ENCODE data around the gene PIH1D2. TPM values are rescaled to one million over a fixed set of nuclear protein-coding genes. Genes with fewer than 3 reads are reported as not detected.

Gene PIH1D2, protein sequence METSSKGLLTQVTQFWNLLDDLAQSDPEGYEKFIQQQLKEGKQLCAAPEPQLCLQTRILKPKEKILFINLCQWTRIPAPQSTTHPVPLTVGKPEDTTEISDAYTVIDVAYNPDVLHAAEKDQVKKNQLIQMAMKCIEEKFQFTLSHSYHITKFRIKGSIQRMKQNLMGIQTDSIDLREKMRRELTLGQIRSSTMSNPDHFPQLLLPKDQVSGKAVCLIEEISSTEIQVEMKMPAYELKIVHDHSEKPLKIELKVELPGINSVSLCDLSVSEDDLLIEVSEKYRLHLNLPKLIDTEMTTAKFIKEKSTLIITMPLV
- 1 to 10 TPM; 1.8 to 4.2 (median 3.2) TPM for total RNA-seq

DNA sequence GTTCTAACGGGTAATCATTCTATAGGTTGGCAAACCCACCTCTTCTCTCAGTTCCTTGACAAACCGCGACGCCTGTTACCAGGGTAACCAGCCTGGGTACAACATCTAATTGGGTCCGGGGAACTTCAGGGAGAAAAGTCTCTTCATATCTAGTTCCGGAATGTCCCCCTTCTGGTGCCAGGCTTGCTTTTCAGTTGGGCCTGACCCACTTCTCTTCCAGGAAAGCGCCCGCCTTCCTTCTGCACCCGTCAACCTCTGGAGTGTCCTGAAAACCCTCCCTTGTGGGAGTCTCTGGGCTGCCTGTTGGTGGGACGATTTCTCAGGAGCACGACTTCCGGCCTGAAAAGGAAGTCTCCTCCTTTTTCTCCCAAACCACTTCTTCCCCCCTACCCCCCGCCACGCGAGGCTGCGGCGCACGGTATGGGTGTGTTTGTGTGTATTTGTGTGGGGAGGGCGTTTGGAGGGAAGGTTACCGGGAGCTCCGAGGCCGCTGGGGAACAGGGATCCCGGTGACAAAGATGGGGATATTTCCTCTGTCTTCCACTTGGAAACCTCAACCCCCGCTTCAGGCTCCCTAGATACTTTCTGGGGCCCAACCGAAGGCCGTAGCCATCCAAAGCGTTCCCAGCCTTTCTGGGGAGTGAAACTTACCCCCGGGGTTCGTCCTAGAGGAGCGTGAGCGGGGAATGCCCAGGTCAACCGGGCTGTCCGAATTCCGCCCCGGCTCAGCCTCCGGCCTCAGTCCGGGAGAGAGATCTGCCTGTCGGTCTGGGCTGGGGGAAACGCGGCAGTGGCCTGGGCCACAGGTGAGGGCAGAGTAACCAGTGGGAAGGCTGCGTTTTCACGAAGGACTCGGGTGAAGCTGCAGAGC, at the start of gene PIH1D2, which contains the start of gene NKAPD1:
Gene PIH1D2, minus strand, starts transcription at position 77 of the 871 bp plus-strand sequence. CDS start 843 bp downstream, outside the sequence.
Gene NKAPD1, plus strand, starts transcription at position 359 of the 871 bp plus-strand sequence. CDS start 1,276 bp downstream, outside the sequence.
- peak within 1 kb of the TSS; percentile 72 to 96 (median 84) for H3K27ac ChIP-seq
- H3K4me3 ChIP-seq, result peak within 1 kb of the TSS; percentile 83 to 87
- H3K9me3 ChIP-seq, result no peaks in the 10 kb centered on the region
- peak; percentile 91 for ATAC-seq
- TF ChIP-seq EP300 (IDR thresholded peaks at IDR 0.05) (no peak), POLR2A (IDR thresholded peaks at IDR 0.05) (no peak), POLR2AphosphoS5 (IDR thresholded peaks at IDR 0.05) (peak; percentile 56)
- TF ChIP-seq, protein P1, sequence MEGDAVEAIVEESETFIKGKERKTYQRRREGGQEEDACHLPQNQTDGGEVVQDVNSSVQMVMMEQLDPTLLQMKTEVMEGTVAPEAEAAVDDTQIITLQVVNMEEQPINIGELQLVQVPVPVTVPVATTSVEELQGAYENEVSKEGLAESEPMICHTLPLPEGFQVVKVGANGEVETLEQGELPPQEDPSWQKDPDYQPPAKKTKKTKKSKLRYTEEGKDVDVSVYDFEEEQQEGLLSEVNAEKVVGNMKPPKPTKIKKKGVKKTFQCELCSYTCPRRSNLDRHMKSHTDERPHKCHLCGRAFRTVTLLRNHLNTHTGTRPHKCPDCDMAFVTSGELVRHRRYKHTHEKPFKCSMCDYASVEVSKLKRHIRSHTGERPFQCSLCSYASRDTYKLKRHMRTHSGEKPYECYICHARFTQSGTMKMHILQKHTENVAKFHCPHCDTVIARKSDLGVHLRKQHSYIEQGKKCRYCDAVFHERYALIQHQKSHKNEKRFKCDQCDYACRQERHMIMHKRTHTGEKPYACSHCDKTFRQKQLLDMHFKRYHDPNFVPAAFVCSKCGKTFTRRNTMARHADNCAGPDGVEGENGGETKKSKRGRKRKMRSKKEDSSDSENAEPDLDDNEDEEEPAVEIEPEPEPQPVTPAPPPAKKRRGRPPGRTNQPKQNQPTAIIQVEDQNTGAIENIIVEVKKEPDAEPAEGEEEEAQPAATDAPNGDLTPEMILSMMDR (IDR thresholded peaks at IDR 0.05), result peak in 3 of 4 experiments; percentile 3 to 30 (median 9)
- no peaks in the 10 kb centered on the region for H3K27me3 ChIP-seq
- peaks cover 2 to 35% (median 7%) of the 10 kb centered on the region in 3 donors for H3K4me1 ChIP-seq
- WGBS, 2 donors (ENCODE audit: low coverage in 1 of 2), result 0 to 1% methylated on average over 10 to 12 of the region's 43 CpGs
- peaks cover 0 to 38% of the 10 kb centered on the region in 2 donors for H3K36me3 ChIP-seq

DNA sequence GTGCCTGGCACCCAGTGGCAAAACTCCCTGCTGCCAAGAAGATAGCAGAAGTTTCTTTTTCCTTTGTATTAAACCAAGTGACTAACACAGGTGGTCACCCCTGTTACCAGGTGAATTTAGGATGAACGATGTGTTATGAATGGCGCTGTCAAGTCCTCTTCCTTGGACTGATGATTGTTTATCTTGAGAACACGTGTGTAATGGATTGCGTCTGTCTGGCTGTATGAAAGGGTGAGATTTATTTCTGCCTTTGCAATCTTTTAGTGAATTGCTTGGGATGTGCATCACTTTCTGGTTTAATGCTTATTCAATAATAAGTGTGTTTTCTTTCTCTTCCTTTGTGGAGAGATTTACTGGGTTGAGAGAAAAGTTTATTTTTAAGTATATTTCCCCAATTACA, 49.3 kb upstream of the PIH1D2 start:
- ATAC-seq, result no peak
- no peak for TF ChIP-seq POLR2AphosphoS5 (IDR thresholded peaks at IDR 0.05)
- no peak for TF ChIP-seq EP300 (IDR thresholded peaks at IDR 0.05)
- no peak for TF ChIP-seq POLR2A (IDR thresholded peaks at IDR 0.05)
- TF ChIP-seq, protein P1 (IDR thresholded peaks at IDR 0.05), result no peak
- 50% methylated on average over 4 of the region's 4 CpGs for WGBS, 2 donors (ENCODE audit: low coverage in 1 of 2)
- H3K27ac ChIP-seq, result no peak overlapping the region
- H3K36me3 ChIP-seq, result peaks cover 0 to 14% of the 10 kb centered on the region in 2 donors
- no peaks in the 10 kb centered on the region for H3K9me3 ChIP-seq
- H3K27me3 ChIP-seq, result no peaks in the 10 kb centered on the region
- peaks cover 0 to under 1% (median 0%) of the 10 kb centered on the region in 3 donors for H3K4me1 ChIP-seq
- no peak overlapping the region for H3K4me3 ChIP-seq

DNA sequence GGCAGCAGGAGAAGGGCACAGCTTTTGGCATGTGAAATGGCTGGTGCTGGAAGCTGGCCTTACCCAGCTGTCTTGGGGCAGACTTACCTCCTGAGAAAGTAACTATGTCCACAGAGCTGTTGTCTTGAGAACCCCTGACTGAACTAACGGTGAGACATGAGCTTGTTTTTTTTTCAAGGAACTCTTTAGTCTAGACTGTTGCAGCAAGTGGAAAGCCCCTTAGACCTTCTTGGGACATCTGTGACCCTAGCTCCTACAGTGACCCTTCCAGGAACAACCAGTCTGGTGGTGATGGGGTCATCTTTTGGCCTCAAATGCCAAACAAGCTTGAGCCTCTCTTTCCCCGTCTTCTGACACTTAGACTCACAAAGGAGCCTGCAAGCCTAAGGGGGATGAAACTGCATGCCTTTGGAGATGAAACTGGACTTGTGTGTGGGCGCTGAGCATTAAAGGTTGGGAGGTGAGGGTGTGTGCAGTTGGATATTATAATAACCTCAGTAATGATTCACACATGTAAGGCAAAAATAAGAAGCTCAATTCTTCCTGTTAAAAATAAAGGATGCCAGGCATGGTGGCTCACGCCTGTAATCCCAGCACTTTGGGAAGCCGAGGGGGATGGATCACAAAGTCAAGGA, 48.3 kb upstream of the PIH1D2 start:
- 89 to 100% methylated on average over 1 to 5 of the region's 5 CpGs for WGBS, 2 donors (ENCODE audit: low coverage in 1 of 2)
- H3K4me3 ChIP-seq, result no peak overlapping the region
- no peak for ATAC-seq

DNA sequence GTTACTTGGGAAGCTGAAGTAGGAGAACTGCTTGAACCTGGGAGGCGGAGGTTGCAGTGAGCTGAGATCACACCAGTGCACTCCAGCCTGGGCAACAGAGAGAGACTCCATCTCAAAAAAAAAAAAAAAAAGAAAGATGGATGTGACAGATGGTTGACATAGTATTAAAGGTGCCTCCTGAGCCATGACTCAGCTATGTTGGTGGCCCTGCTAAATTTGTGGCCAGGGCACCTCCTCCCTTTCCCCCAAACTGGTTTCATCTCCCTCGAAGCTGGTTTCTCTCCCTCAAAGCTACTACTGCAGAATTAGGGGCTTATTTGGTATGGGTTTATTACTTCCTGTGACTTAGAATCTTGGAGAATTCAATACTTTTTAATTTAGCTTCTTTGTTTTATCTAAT, 44.4 kb upstream of the PIH1D2 start:
- Histone ChIP-seq H3K4me1 (no peaks in the 10 kb centered on the region), H3K9me3 (no peaks in the 10 kb centered on the region), H3K27me3 (no peaks in the 10 kb centered on the region), H3K27ac (no peak overlapping the region), H3K36me3 (peaks cover 0 to 14% of the 10 kb centered on the region in 2 donors), H3K4me3 (no peak overlapping the region)
- no peak for ATAC-seq
- TF ChIP-seq, protein P1 (IDR thresholded peaks at IDR 0.05), result no peak
- TF ChIP-seq POLR2A (IDR thresholded peaks at IDR 0.05) (no peak), POLR2AphosphoS5 (IDR thresholded peaks at IDR 0.05) (no peak), EP300 (IDR thresholded peaks at IDR 0.05) (no peak)
- 57 to 88% methylated on average over 1 of the region's 2 CpGs for WGBS, 2 donors (ENCODE audit: low coverage in 1 of 2)

More for the DNA sequence above, 48.3 kb upstream of the PIH1D2 start:
- Histone ChIP-seq H3K4me1 (no peaks in the 10 kb centered on the region), H3K27me3 (no peaks in the 10 kb centered on the region), H3K27ac (no peak overlapping the region), H3K36me3 (peaks cover 0 to 14% of the 10 kb centered on the region in 2 donors), H3K9me3 (no peaks in the 10 kb centered on the region)
- TF ChIP-seq, protein P1 (IDR thresholded peaks at IDR 0.05), result no peak
- no peak for TF ChIP-seq POLR2AphosphoS5 (IDR thresholded peaks at IDR 0.05)
- no peak for TF ChIP-seq EP300 (IDR thresholded peaks at IDR 0.05)
- TF ChIP-seq POLR2A (IDR thresholded peaks at IDR 0.05), result no peak
